ENCODE results near the gene HIPK2. TPM values are rescaled to one million over a fixed set of nuclear protein-coding genes. Genes with fewer than 3 reads are reported as not detected.

Gene HIPK2
- total RNA-seq, 2 donors from 2014 or later: 54.4 to 72.7 TPM

- 66% methylated on average over 14 of the region's 14 CpGs for WGBS
- no peak for TF ChIP-seq CTCF (IDR thresholded peaks at IDR 0.05)
- peak; percentile 14 for TF ChIP-seq POLR2AphosphoS5 (IDR thresholded peaks at IDR 0.05)
- TF ChIP-seq POLR2A (IDR thresholded peaks at IDR 0.05): no peak
- no peaks in the 10 kb centered on the region for H3K9me3 ChIP-seq
- H3K27me3 ChIP-seq (replicated peaks; ENCODE audit: insufficient read depth): no peaks in the 10 kb centered on the region
- DNase-seq (ENCODE audit: low spot score): no peak
- H3K36me3 ChIP-seq: no peaks in the 10 kb centered on the region
- H3K4me1 ChIP-seq (replicated peaks): peaks cover 4% of the 10 kb centered on the region
- intact Hi-C loops (cut with DNase I): no loop called here
- H3K4me3 ChIP-seq: no peak overlapping the region
- peak overlapping the region; percentile 27 to 58 for H3K27ac ChIP-seq
Measured at GRCh38 chr7:139648941-139649425, 128.8 kb downstream of the HIPK2 start.

- DNase-seq (ENCODE audit: low spot score): no peak
- no peaks in the 10 kb centered on the region for H3K36me3 ChIP-seq
- TF ChIP-seq CTCF (IDR thresholded peaks at IDR 0.05) (no peak), POLR2A (IDR thresholded peaks at IDR 0.05) (no peak)
- H3K4me3 ChIP-seq: no peak overlapping the region
- H3K27me3 ChIP-seq (replicated peaks; ENCODE audit: insufficient read depth): no peaks in the 10 kb centered on the region
- peaks cover 4% of the 10 kb centered on the region for H3K4me1 ChIP-seq (replicated peaks)
- intact Hi-C loops (cut with DNase I): no loop called here
- H3K27ac ChIP-seq: peak overlapping the region; percentile 36 to 58
- 69% methylated on average over 20 of the region's 20 CpGs for WGBS
- no peaks in the 10 kb centered on the region for H3K9me3 ChIP-seq
Measured at GRCh38 chr7:139648391-139648861, 129.4 kb downstream of the HIPK2 start.

GRCh38 chr7:139647814-139648390 is 129.9 kb downstream of the HIPK2 start:
- 86% methylated on average over 2 of the region's 2 CpGs for WGBS
- no peak for DNase-seq (ENCODE audit: low spot score)
- Histone ChIP-seq H3K4me3 (no peak overlapping the region), H3K27ac (peak overlapping the region; percentile 36 to 58), H3K27me3 (replicated peaks; ENCODE audit: insufficient read depth) (no peaks in the 10 kb centered on the region), H3K4me1 (replicated peaks) (peaks cover 4% of the 10 kb centered on the region), H3K9me3 (no peaks in the 10 kb centered on the region), H3K36me3 (no peaks in the 10 kb centered on the region)
- TF ChIP-seq POLR2AphosphoS5 (IDR thresholded peaks at IDR 0.05) (no peak), POLR2A (IDR thresholded peaks at IDR 0.05) (no peak), CTCF (IDR thresholded peaks at IDR 0.05) (no peak)
- intact Hi-C loops (cut with DNase I): loop anchor here (2.0 kb wide), 1 partner anchor 129 kb away; the partner anchor contains the start of gene HIPK2

GRCh38 chr7:139647085-139647484 is 130.7 kb downstream of the HIPK2 start:
- TF ChIP-seq POLR2A (IDR thresholded peaks at IDR 0.05) (no peak), CTCF (IDR thresholded peaks at IDR 0.05) (no peak), POLR2AphosphoS5 (IDR thresholded peaks at IDR 0.05) (no peak)
- Histone ChIP-seq H3K27ac (peak overlapping the region; percentile 36 to 58), H3K4me1 (replicated peaks) (peaks cover 4% of the 10 kb centered on the region), H3K9me3 (no peaks in the 10 kb centered on the region), H3K4me3 (no peak overlapping the region), H3K36me3 (no peaks in the 10 kb centered on the region), H3K27me3 (replicated peaks; ENCODE audit: insufficient read depth) (no peaks in the 10 kb centered on the region)
- intact Hi-C loops (cut with DNase I): loop anchor here (2.0 kb wide), 1 partner anchor 130 kb away; the partner anchor contains the start of gene HIPK2
- 84% methylated on average over 4 of the region's 4 CpGs for WGBS
- DNase-seq (ENCODE audit: low spot score): no peak

- intact Hi-C loops (cut with DNase I): loop anchor here (1.0 to 2.0 kb wide), 2 partner anchors 130 to 356 kb away; partner anchors contain the start of gene HIPK2
- H3K4me1 ChIP-seq (replicated peaks): peaks cover 4% of the 10 kb centered on the region
- no peak for TF ChIP-seq POLR2AphosphoS5 (IDR thresholded peaks at IDR 0.05)
- TF ChIP-seq CTCF (IDR thresholded peaks at IDR 0.05): no peak
- no peak for TF ChIP-seq POLR2A (IDR thresholded peaks at IDR 0.05)
Measured at GRCh38 chr7:139646566-139646965, 131.2 kb downstream of the HIPK2 start.

More at GRCh38 chr7:139646566-139646965, 131.2 kb downstream of the HIPK2 start:
- Histone ChIP-seq H3K9me3 (no peaks in the 10 kb centered on the region), H3K27me3 (replicated peaks; ENCODE audit: insufficient read depth) (no peaks in the 10 kb centered on the region), H3K4me3 (no peak overlapping the region), H3K36me3 (no peaks in the 10 kb centered on the region), H3K27ac (peak overlapping the region; percentile 27 to 58)
- DNase-seq (ENCODE audit: low spot score): no peak
- WGBS: 96% methylated on average over 4 of the region's 4 CpGs
